ENCODE measurements around the gene TDP2. TPM values are rescaled to one million over a fixed set of nuclear protein-coding genes. Genes with fewer than 3 reads are reported as not detected.
"Not testable (repeated sequence)": the region's sequence is repeated elsewhere in the genome, so short reads cannot be mapped to it uniquely, and the experiment has no call there.

Gene TDP2
- total and polyA plus RNA-seq, 4 donors = 25.3 to 39.1 (median 34.6) TPM

GRCh38 chr6:24695635-24696034 is 28.9 kb upstream of the TDP2 start:
- H3K4me3 ChIP-seq (ENCODE audit: low read depth, low read length); H3K27me3 ChIP-seq (ENCODE audit: control insufficient read depth, insufficient read depth, low read length); H3K4me1 ChIP-seq (ENCODE audit: control insufficient read depth, insufficient read depth, low read length); H3K36me3 ChIP-seq (ENCODE audit: control insufficient read depth, insufficient read depth, low read length); H3K9me3 ChIP-seq (ENCODE audit: control insufficient read depth, insufficient read depth, low read length); H3K27ac ChIP-seq (ENCODE audit: low read depth, low read length): not testable (repeated sequence)
- WGBS (ENCODE audit: insufficient coverage) = no CpG with 5 or more reads among the region's 8 CpGs
- peak in 2 of 6 donors; percentile 70 to 90 for DNase-seq (ENCODE audit: low read depth in 4 of 6, low spot score in 6 of 6)

DNA sequence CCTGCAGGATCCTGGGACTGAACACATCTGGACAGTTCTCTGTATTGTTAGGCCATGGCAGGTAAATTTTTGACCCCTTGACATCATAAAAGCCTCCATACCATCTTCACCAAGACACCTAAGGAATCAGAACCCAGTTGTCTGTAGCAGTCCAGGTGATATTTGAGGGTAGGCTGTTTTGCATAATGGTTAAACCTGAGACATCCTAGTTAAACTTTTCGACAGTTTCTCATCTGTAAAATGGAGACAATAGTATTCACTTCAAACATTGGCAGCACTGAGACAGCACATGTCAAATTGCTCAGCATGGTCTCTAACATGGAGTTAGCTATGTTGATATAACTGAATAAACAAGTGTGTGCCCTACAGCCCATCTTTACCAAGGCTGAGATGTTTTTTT is 27.5 kb upstream of the TDP2 start:
- no peak for DNase-seq (ENCODE audit: low read depth in 4 of 6, low spot score in 6 of 6)
- Histone ChIP-seq H3K4me1 (ENCODE audit: control insufficient read depth, insufficient read depth, low read length) (no peaks in the 10 kb centered on the region), H3K4me3 (ENCODE audit: low read depth, low read length) (no peak overlapping the region), H3K36me3 (ENCODE audit: control insufficient read depth, insufficient read depth, low read length) (no peaks in the 10 kb centered on the region), H3K27me3 (ENCODE audit: control insufficient read depth, insufficient read depth, low read length) (no peaks in the 10 kb centered on the region), H3K27ac (ENCODE audit: low read depth, low read length) (no peak overlapping the region), H3K9me3 (ENCODE audit: control insufficient read depth, insufficient read depth, low read length) (no peaks in the 10 kb centered on the region)
- no CpG with 5 or more reads among the region's 1 CpG for WGBS (ENCODE audit: insufficient coverage)

DNA sequence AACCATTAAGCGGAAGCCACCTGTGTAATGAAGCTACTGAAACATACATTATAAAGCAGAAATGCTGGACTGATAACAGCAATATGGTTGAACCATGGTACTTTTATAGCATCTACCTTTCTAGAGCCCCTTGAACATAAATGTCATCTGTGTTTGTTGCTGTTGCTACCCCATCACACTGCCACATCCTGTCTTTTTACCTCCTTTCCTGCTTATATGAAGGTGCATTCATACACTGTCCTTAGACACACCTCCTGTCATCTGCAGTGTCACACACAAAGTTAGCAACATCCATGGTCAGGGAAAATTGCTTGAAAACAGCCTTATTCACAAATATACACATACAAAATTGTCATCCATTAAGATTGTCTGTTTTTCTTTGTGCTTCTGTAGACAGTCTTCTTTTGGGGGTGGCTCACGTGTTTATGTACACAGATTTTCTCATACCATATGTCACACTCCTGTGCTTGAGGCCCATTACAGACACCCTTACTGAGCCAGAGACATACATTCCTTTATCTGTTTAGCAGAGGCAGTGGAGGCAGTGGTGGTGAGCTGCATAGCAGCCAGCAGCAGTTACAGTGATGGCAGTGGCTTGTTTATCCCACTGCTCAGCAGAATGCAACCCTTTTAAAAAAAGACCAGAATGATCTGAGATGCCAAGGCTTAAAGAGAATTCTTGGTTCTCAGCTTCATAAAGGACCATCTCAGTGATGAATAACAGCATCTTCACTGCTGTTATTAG is 26.3 kb upstream of the TDP2 start:
- Histone ChIP-seq H3K27me3 (ENCODE audit: control insufficient read depth, insufficient read depth, low read length) (no peaks in the 10 kb centered on the region), H3K4me1 (ENCODE audit: control insufficient read depth, insufficient read depth, low read length) (no peaks in the 10 kb centered on the region), H3K4me3 (ENCODE audit: low read depth, low read length) (no peak overlapping the region), H3K9me3 (ENCODE audit: control insufficient read depth, insufficient read depth, low read length) (no peaks in the 10 kb centered on the region), H3K27ac (ENCODE audit: low read depth, low read length) (no peak overlapping the region), H3K36me3 (ENCODE audit: control insufficient read depth, insufficient read depth, low read length) (no peaks in the 10 kb centered on the region)
- no peak for DNase-seq (ENCODE audit: low read depth in 4 of 6, low spot score in 6 of 6)
- no CpG with 5 or more reads among the region's 2 CpGs for WGBS (ENCODE audit: insufficient coverage)

GRCh38 chr6:24692415-24692814 is 25.7 kb upstream of the TDP2 start:
- H3K4me1 ChIP-seq (ENCODE audit: control insufficient read depth, insufficient read depth, low read length) = no peaks in the 10 kb centered on the region
- no peak overlapping the region for H3K27ac ChIP-seq (ENCODE audit: low read depth, low read length)
- H3K27me3 ChIP-seq (ENCODE audit: control insufficient read depth, insufficient read depth, low read length) = no peaks in the 10 kb centered on the region
- WGBS (ENCODE audit: insufficient coverage) = no CpG with 5 or more reads among the region's 3 CpGs
- H3K9me3 ChIP-seq (ENCODE audit: control insufficient read depth, insufficient read depth, low read length) = no peaks in the 10 kb centered on the region
- H3K36me3 ChIP-seq (ENCODE audit: control insufficient read depth, insufficient read depth, low read length) = no peaks in the 10 kb centered on the region
- H3K4me3 ChIP-seq (ENCODE audit: low read depth, low read length) = no peak overlapping the region
- DNase-seq (ENCODE audit: low read depth in 4 of 6, low spot score in 6 of 6) = no peak

GRCh38 chr6:24692003-24692402 is 25.3 kb upstream of the TDP2 start:
- no peaks in the 10 kb centered on the region for H3K9me3 ChIP-seq (ENCODE audit: control insufficient read depth, insufficient read depth, low read length)
- no peaks in the 10 kb centered on the region for H3K27me3 ChIP-seq (ENCODE audit: control insufficient read depth, insufficient read depth, low read length)
- DNase-seq (ENCODE audit: low read depth in 4 of 6, low spot score in 6 of 6) = no peak
- no peaks in the 10 kb centered on the region for H3K36me3 ChIP-seq (ENCODE audit: control insufficient read depth, insufficient read depth, low read length)
- 100% methylated on average over 1 of the region's 4 CpGs for WGBS (ENCODE audit: insufficient coverage)
- H3K4me3 ChIP-seq (ENCODE audit: low read depth, low read length) = no peak overlapping the region
- no peaks in the 10 kb centered on the region for H3K4me1 ChIP-seq (ENCODE audit: control insufficient read depth, insufficient read depth, low read length)
- no peak overlapping the region for H3K27ac ChIP-seq (ENCODE audit: low read depth, low read length)

GRCh38 chr6:24691550-24691949 is 24.9 kb upstream of the TDP2 start:
- no peaks in the 10 kb centered on the region for H3K27me3 ChIP-seq (ENCODE audit: control insufficient read depth, insufficient read depth, low read length)
- no peak overlapping the region for H3K27ac ChIP-seq (ENCODE audit: low read depth, low read length)
- 100% methylated on average over 1 of the region's 3 CpGs for WGBS (ENCODE audit: insufficient coverage)
- H3K4me1 ChIP-seq (ENCODE audit: control insufficient read depth, insufficient read depth, low read length) = no peaks in the 10 kb centered on the region
- H3K9me3 ChIP-seq (ENCODE audit: control insufficient read depth, insufficient read depth, low read length) = no peaks in the 10 kb centered on the region
- DNase-seq (ENCODE audit: low read depth in 4 of 6, low spot score in 6 of 6) = no peak
- no peaks in the 10 kb centered on the region for H3K36me3 ChIP-seq (ENCODE audit: control insufficient read depth, insufficient read depth, low read length)
- H3K4me3 ChIP-seq (ENCODE audit: low read depth, low read length) = no peak overlapping the region

GRCh38 chr6:24690593-24690992 is 23.9 kb upstream of the TDP2 start:
- 90% methylated on average over 1 of the region's 1 CpG for whole genome bisulfite sequencing (ENCODE audit: insufficient coverage)
- no peak for DNase-seq (ENCODE audit: low read depth in 4 of 6, low spot score in 6 of 6)
- H3K9me3 ChIP-seq (ENCODE audit: control insufficient read depth, insufficient read depth, low read length) = no peaks in the 10 kb centered on the region

GRCh38 chr6:24689964-24690363 is 23.3 kb upstream of the TDP2 start:
- H3K4me1 ChIP-seq (ENCODE audit: control insufficient read depth, insufficient read depth, low read length) = no peaks in the 10 kb centered on the region
- no peak overlapping the region for H3K27ac ChIP-seq (ENCODE audit: low read depth, low read length)
- no peak overlapping the region for H3K4me3 ChIP-seq (ENCODE audit: low read depth, low read length)
- H3K27me3 ChIP-seq (ENCODE audit: control insufficient read depth, insufficient read depth, low read length) = no peaks in the 10 kb centered on the region
- no peaks in the 10 kb centered on the region for H3K9me3 ChIP-seq (ENCODE audit: control insufficient read depth, insufficient read depth, low read length)
- H3K36me3 ChIP-seq (ENCODE audit: control insufficient read depth, insufficient read depth, low read length) = no peaks in the 10 kb centered on the region
- WGBS (ENCODE audit: insufficient coverage) = no CpG with 5 or more reads among the region's 2 CpGs
- DNase-seq (ENCODE audit: low read depth in 4 of 6, low spot score in 6 of 6) = no peak

More at GRCh38 chr6:24690593-24690992, 23.9 kb upstream of the TDP2 start:
- Histone ChIP-seq H3K4me1 (ENCODE audit: control insufficient read depth, insufficient read depth, low read length) (no peaks in the 10 kb centered on the region), H3K4me3 (ENCODE audit: low read depth, low read length) (no peak overlapping the region), H3K27me3 (ENCODE audit: control insufficient read depth, insufficient read depth, low read length) (no peaks in the 10 kb centered on the region), H3K36me3 (ENCODE audit: control insufficient read depth, insufficient read depth, low read length) (no peaks in the 10 kb centered on the region), H3K27ac (ENCODE audit: low read depth, low read length) (no peak overlapping the region)

DNA sequence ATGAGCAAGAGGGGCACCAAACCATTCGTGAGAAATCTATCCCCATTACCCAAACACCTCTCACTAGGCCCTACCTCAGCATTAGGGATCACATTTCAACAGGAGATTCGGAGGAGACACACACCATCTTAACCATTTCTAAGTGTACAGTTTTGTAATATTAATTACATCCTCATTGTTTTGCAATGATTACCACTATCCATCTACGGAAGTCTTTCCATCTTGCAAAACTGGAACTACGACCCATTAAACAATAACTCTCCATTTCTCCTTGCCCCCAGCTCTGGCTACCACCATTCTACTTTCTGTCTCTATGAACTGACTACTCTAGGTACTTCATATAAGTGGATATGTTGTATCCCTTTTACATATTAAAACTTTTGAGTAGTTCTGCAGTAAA is 20.2 kb upstream of the TDP2 start:
- Histone ChIP-seq H3K27me3 (ENCODE audit: control insufficient read depth, insufficient read depth, low read length) (no peaks in the 10 kb centered on the region), H3K4me3 (ENCODE audit: low read depth, low read length) (no peak overlapping the region), H3K4me1 (ENCODE audit: control insufficient read depth, insufficient read depth, low read length) (no peaks in the 10 kb centered on the region), H3K9me3 (ENCODE audit: control insufficient read depth, insufficient read depth, low read length) (no peaks in the 10 kb centered on the region), H3K36me3 (ENCODE audit: control insufficient read depth, insufficient read depth, low read length) (no peaks in the 10 kb centered on the region), H3K27ac (ENCODE audit: low read depth, low read length) (no peak overlapping the region)
- WGBS (ENCODE audit: insufficient coverage) = 67% methylated on average over 1 of the region's 4 CpGs
- no peak for DNase-seq (ENCODE audit: low read depth in 4 of 6, low spot score in 6 of 6)

DNA sequence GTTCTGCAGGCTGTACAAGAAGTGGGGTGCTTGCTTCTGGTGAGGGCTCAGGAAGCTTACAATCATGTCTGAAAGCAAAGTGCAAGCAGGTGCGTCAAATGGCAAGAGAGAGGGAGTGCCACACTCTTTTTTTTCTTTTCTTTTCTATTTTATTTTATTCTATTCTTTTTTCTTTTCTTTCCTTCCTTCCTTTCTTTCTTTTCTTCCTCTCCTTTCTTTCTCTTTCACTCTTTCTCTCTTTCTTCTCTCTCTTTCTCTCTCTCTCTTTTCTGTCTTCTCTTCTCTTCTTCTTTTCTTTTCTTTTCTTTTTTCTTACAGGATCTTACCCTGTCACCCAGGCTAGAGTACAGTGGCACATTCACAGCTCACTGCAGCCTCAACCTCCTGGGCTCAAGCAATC is 19.7 kb upstream of the TDP2 start:
- Histone ChIP-seq H3K9me3 (ENCODE audit: control insufficient read depth, insufficient read depth, low read length) (no peaks in the 10 kb centered on the region), H3K4me3 (ENCODE audit: low read depth, low read length) (no peak overlapping the region), H3K27ac (ENCODE audit: low read depth, low read length) (no peak overlapping the region), H3K27me3 (ENCODE audit: control insufficient read depth, insufficient read depth, low read length) (no peaks in the 10 kb centered on the region), H3K36me3 (ENCODE audit: control insufficient read depth, insufficient read depth, low read length) (peaks cover 1% of the 10 kb centered on the region), H3K4me1 (ENCODE audit: control insufficient read depth, insufficient read depth, low read length) (no peaks in the 10 kb centered on the region)
- no CpG with 5 or more reads among the region's 1 CpG for WGBS (ENCODE audit: insufficient coverage)
- no peak for DNase-seq (ENCODE audit: low read depth in 4 of 6, low spot score in 6 of 6)
